SK-N-SH (cell line): ENCODE measurements around the gene FSD1. TPM values are rescaled to one million over a fixed set of nuclear protein-coding genes. Genes with fewer than 3 reads are reported as not detected.

Experiments
- CTCF ChIA-PET: fragments of 300-600, 350-600 bp; formaldehyde crosslinking; extraction: SDS; loops from one replicate; lab custom pipeline; 2021; lab: Yijun Ruan, JAX
- POLR2A ChIA-PET: fragments of 350-600 bp; sonication (Branson Sonifier 250); formaldehyde crosslinking; extraction: SDS; loops from one replicate; lab custom pipeline; 2020; ENCODE audit warnings: antibody characterized with exemption, inconsistent platforms; lab: Yijun Ruan, JAX
- DNase-seq: peaks from one replicate; pipeline ENCODE4 v3.0.0; 2012
- H2AFZ ChIP-seq: fragments of 200-600 bp; sonication (generic); 2 replicates; pipeline ENCODE4 v1.8.1; 2016; ENCODE audit warnings: antibody characterized with exemption, mild to moderate bottlenecking, low read depth
- H3F3A ChIP-seq: fragments of 200-600 bp; sonication (generic); replicated peaks from 2 replicates; pipeline ENCODE3; 2016; ENCODE audit warnings: antibody characterized with exemption, mild to moderate bottlenecking; ENCODE audit not compliant: insufficient read depth
- H3K27ac ChIP-seq, 2 experiments: fragments of 200-500 bp in 1 of 2; fragments of 200-600 bp in 1 of 2; sonication (Bioruptor generic) in 1 of 2; sonication (generic), shearing (Covaris generic) in 1 of 2; 2 replicates each; pipeline versions ENCODE4 v1.5.1 to v1.6.1; 2014 to 2016; ENCODE audit warnings: low read depth in 2 of 2, inconsistent platforms in 1 of 2, low read length in 1 of 2, mild to moderate bottlenecking in 1 of 2, mixed read lengths in 1 of 2
- H3K27me3 ChIP-seq: fragments of 200-600 bp; sonication (generic), shearing (Covaris generic); 2 replicates; pipeline ENCODE4 v1.6.1; 2016; ENCODE audit warnings: mixed run types; ENCODE audit not compliant: insufficient read depth
- H3K36me3 ChIP-seq, 2 experiments: fragments of 200-500 bp in 1 of 2; fragments of 200-600 bp in 1 of 2; sonication (Bioruptor generic) in 1 of 2; sonication (generic) in 1 of 2; replicated peaks in 1 of 2; 2 replicates each; pipeline versions ENCODE3 to v1.5.1; 2014 to 2016; ENCODE audit warnings: low read length in 1 of 2, mild to moderate bottlenecking in 1 of 2; ENCODE audit not compliant: insufficient read depth in 2 of 2, control insufficient read depth in 1 of 2
- H3K4me1 ChIP-seq, 2 experiments: fragments of 200-500 bp in 1 of 2; fragments of 200-600 bp in 1 of 2; sonication (Bioruptor generic) in 1 of 2; sonication (generic), shearing (Covaris generic) in 1 of 2; 2 replicates each; pipeline versions ENCODE4 v1.5.1 to v1.6.1; 2014 to 2016; ENCODE audit warnings: low read depth in 1 of 2, low read length in 1 of 2, mixed run types in 1 of 2; ENCODE audit not compliant: insufficient read depth in 2 of 2, control insufficient read depth in 1 of 2
- H3K4me2 ChIP-seq: fragments of 200-600 bp; sonication (generic), shearing (Covaris generic); 2 replicates; pipeline ENCODE4 v1.6.1; 2017; ENCODE audit warnings: mixed run types
- H3K4me3 ChIP-seq, 2 experiments: fragments of 200-500 bp in 1 of 2; fragments of 200-600 bp in 1 of 2; sonication (Bioruptor generic) in 1 of 2; sonication (generic), shearing (Covaris generic) in 1 of 2; 2 replicates each; pipeline versions ENCODE4 v1.5.1 to v1.8.1; 2014 to 2016; ENCODE audit warnings: low read depth in 2 of 2, inconsistent platforms in 1 of 2, low read length in 1 of 2, mild to moderate bottlenecking in 1 of 2, mixed read lengths in 1 of 2, moderate library complexity in 1 of 2
- H3K79me2 ChIP-seq: fragments of 200-600 bp; sonication (generic); 2 replicates; pipeline ENCODE4 v1.8.1; 2017; ENCODE audit warnings: mild to moderate bottlenecking; ENCODE audit not compliant: insufficient read depth
- H3K9ac ChIP-seq: fragments of 200-600 bp; sonication (generic); 2 replicates; pipeline ENCODE4 v1.6.1; 2017; ENCODE audit warnings: mixed run types
- H3K9me2 ChIP-seq: fragments of 200-600 bp; sonication (generic); 2 replicates; pipeline ENCODE4 v1.6.1; 2017; ENCODE audit warnings: mixed run types
- H3K9me3 ChIP-seq: fragments of 200-600 bp; sonication (generic); 2 replicates; pipeline ENCODE4 v1.6.1; 2017; ENCODE audit warnings: mixed run types, mild to moderate bottlenecking, moderate library complexity
- H4K20me1 ChIP-seq: fragments of 200-600 bp; sonication (generic); 2 replicates; pipeline ENCODE4 v1.6.1; 2017; ENCODE audit warnings: mild to moderate bottlenecking, mixed run types; ENCODE audit not compliant: insufficient read depth
- CTCF ChIP-seq: fragments of 200-600 bp; sonication (generic); IDR thresholded peaks from 2 replicates; pipeline ENCODE4 v1.6.1; 2017; ENCODE audit warnings: antibody characterized with exemption, mild to moderate bottlenecking, moderate library complexity
- ELF1 ChIP-seq: IDR thresholded peaks from 2 replicates; pipeline ENCODE4 v1.4.0; 2012
- FOSL2 ChIP-seq: IDR thresholded peaks from 2 replicates; pipeline ENCODE4 v1.4.0; 2012; ENCODE audit warnings: low read depth, mild to moderate bottlenecking, moderate library complexity, borderline replicate concordance
- FOXJ3 ChIP-seq: sonication (generic); formaldehyde crosslinking; IDR thresholded peaks from 2 replicates; pipeline ENCODE4 v1.5.1; 2020; ENCODE audit warnings: mild to moderate bottlenecking, missing genetic modification reagents
- FOXM1 ChIP-seq: IDR thresholded peaks from 2 replicates; pipeline ENCODE4 v1.4.0; 2012; ENCODE audit warnings: low read depth, mild to moderate bottlenecking
- GATA2 ChIP-seq: sonication (generic); formaldehyde crosslinking; IDR thresholded peaks from 2 replicates; pipeline ENCODE4 v1.5.0; 2020; ENCODE audit warnings: mild to moderate bottlenecking, missing genetic modification reagents
- IRF3 ChIP-seq: fragments of 150-350 bp; IDR thresholded peaks from 2 replicates; pipeline ENCODE4 v1.6.1; 2016; ENCODE audit warnings: mild to moderate bottlenecking, low read depth, low read length
- JUND ChIP-seq: IDR thresholded peaks from 2 replicates; pipeline ENCODE4 v1.4.0; 2012
- MAX ChIP-seq: IDR thresholded peaks from 2 replicates; pipeline ENCODE4 v1.4.0; 2012; ENCODE audit warnings: low read depth
- MEF2A ChIP-seq: IDR thresholded peaks from 2 replicates; pipeline ENCODE4 v1.4.0; 2012; ENCODE audit warnings: low read depth, borderline replicate concordance
- NRF1 ChIP-seq: IDR thresholded peaks from 2 replicates; pipeline ENCODE4 v1.6.1; 2012; ENCODE audit warnings: low read depth, mild to moderate bottlenecking, low read length
- POLR2AphosphoS5 ChIP-seq: IDR thresholded peaks from 2 replicates; pipeline ENCODE4 v1.6.1; 2012; ENCODE audit warnings: low read depth, low read length
- RAD21 ChIP-seq: IDR thresholded peaks from 2 replicates; pipeline ENCODE4 v1.6.1; 2012; ENCODE audit warnings: mild to moderate bottlenecking, low read length
- RCOR1 ChIP-seq: fragments of 150-350 bp; IDR thresholded peaks from 2 replicates; pipeline ENCODE4 v1.6.1; 2017; ENCODE audit warnings: antibody characterized with exemption, low read length
- REST ChIP-seq: IDR thresholded peaks from 2 replicates; pipeline ENCODE4 v1.6.1; 2012; ENCODE audit warnings: mild to moderate bottlenecking, low read depth, low read length, moderate library complexity
- TAF1 ChIP-seq: IDR thresholded peaks from 2 replicates; pipeline ENCODE4 v1.6.1; 2012; ENCODE audit warnings: low read depth, mild to moderate bottlenecking, low read length, moderate library complexity, borderline replicate concordance
- TEAD4 ChIP-seq: IDR thresholded peaks from 2 replicates; pipeline ENCODE4 v1.4.0; 2012; ENCODE audit warnings: mild to moderate bottlenecking, borderline replicate concordance; ENCODE audit not compliant: insufficient read depth
- YY1 ChIP-seq: IDR thresholded peaks from 2 replicates; pipeline ENCODE4 v1.4.0; 2012; ENCODE audit warnings: low read depth, mild to moderate bottlenecking
- ZBTB33 ChIP-seq: IDR thresholded peaks from 2 replicates; pipeline ENCODE4 v1.4.0; 2012; ENCODE audit warnings: low read depth, borderline replicate concordance
- WGBS: methylation state at CpG from one replicate; pipeline ENCODE4 v1.1.6; 2017; ENCODE audit warnings: low lambda C conversion rate; 5-methylcytosine and 5-hydroxymethylcytosine counted together
- polyA plus RNA-seq, 3 experiments: library from polyadenylated mRNA; depleted of rRNA; stranded (reverse); fragments of >200 nt; gene quantifications; 2 replicates each; pipeline ENCODE4 v1.2.3, GENCODE V29; 2012

The FSD1 gene
- polyA plus RNA-seq, 1 of the 3 experiments (the other 2 are of a cell fraction): 49.0 TPM

GRCh38 chr19:4313847-4314490 is 9.6 kb downstream of the FSD1 start:
- no peak for TF ChIP-seq NRF1
- no peak for TF ChIP-seq YY1
- TF ChIP-seq TEAD4: no peak
- no peak for TF ChIP-seq TAF1
- no peak for TF ChIP-seq MEF2A
- TF ChIP-seq FOXJ3 (CRISPR knock-in tag): no peak
- no peak for TF ChIP-seq FOSL2
- TF ChIP-seq RAD21: no peak
- TF ChIP-seq REST: no peak
- H3K36me3 ChIP-seq: peaks cover 11 to 14% of the 10 kb centered on the region in 2 experiments
- H3F3A ChIP-seq: no peaks in the 10 kb centered on the region
- H4K20me1 ChIP-seq: no peaks in the 10 kb centered on the region
- no peak overlapping the region for H2AFZ ChIP-seq
- no peak overlapping the region for H3K4me3 ChIP-seq
- WGBS: 90% methylated on average over 12 of the region's 12 CpGs
- H3K27ac ChIP-seq: no peak overlapping the region
- DNase-seq: no peak
- H3K9ac ChIP-seq: no peak overlapping the region
- ChIA-PET CTCF (interaction anchor here (1.0 kb wide), 1 partner anchor 46 kb away, joined by 3 read pairs; no protein-coding TSS in a partner anchor), POLR2A (interaction anchor here (0.6 to 1.4 kb wide), 3 partner anchors 9 to 17 kb away, joined by 3 to 4 read pairs (median 3); no protein-coding TSS in a partner anchor)
- H3K9me3 ChIP-seq: no peaks in the 10 kb centered on the region
- no peaks in the 10 kb centered on the region for H3K4me1 ChIP-seq
- no peaks in the 10 kb centered on the region for H3K9me2 ChIP-seq
- no peak overlapping the region for H3K4me2 ChIP-seq
- no peaks in the 10 kb centered on the region for H3K27me3 ChIP-seq
- H3K79me2 ChIP-seq: no peaks in the 10 kb centered on the region

GRCh38 chr19:4316956-4317355 is 12.6 kb downstream of the FSD1 start:
- Histone ChIP-seq H3K9me2 (no peaks in the 10 kb centered on the region), H4K20me1 (no peaks in the 10 kb centered on the region), H3K4me1 (no peaks in the 10 kb centered on the region), H3K79me2 (no peaks in the 10 kb centered on the region), H3K4me2 (no peak overlapping the region), H3K9me3 (no peaks in the 10 kb centered on the region), H3F3A (no peaks in the 10 kb centered on the region), H3K36me3 (peaks cover 10 to 16% of the 10 kb centered on the region in 2 experiments), H3K9ac (no peak overlapping the region), H2AFZ (no peak overlapping the region), H3K4me3 (no peak overlapping the region), H3K27ac (no peak overlapping the region), H3K27me3 (no peaks in the 10 kb centered on the region)
- peak; percentile 1 for DNase-seq
- CTCF ChIA-PET: no interaction called here
- 92% methylated on average over 9 of the region's 9 CpGs for WGBS
- POLR2A ChIA-PET: no interaction called here
- TF ChIP-seq FOXM1 (no peak), POLR2AphosphoS5 (no peak), MAX (no peak), YY1 (no peak), IRF3 (no peak), CTCF (no peak), RCOR1 (no peak), JUND (no peak), MEF2A (no peak), ZBTB33 (no peak), TAF1 (no peak), NRF1 (no peak), ELF1 (no peak), FOXJ3 (CRISPR knock-in tag) (no peak), GATA2 (CRISPR knock-in tag) (no peak)
